Measurements from ENCODE around the gene ADCY5. TPM values are rescaled to one million over a fixed set of nuclear protein-coding genes. Genes with fewer than 3 reads are reported as not detected.

Gene ADCY5
- total RNA-seq, 1 experiment from 2014 or later: 1.4 TPM

DNA sequence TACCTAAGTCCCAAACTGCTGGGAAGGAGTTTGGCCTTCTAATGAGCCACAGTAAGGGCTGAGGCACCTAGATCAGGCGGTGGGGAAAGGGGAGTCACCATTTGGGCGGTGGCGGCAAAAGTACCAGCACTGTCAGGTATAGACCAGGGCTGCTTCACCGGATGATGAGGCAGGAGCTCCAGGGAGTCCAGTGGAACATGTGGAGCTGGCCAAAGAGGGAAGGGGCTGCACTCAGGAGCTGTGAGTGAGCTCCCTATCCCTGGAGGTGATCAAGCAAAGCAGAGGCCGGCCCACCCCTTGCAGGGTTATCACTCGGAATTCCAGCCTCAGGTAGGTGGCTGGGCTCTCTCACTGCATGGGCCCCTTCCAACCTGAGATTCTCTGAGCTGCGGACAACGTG is 138.7 kb downstream of the ADCY5 start:
- intact Hi-C loops (cut with micrococcal nuclease; ENCODE audit: unreplicated experiment): no loop called here
- Histone ChIP-seq H3K36me3 (ENCODE audit: control insufficient read depth, insufficient read depth, low read length) (no peaks in the 10 kb centered on the region), H3K4me3 (ENCODE audit: low read depth in 2 of 2, low read length in 2 of 2) (no peak overlapping the region), H3K4me1 (ENCODE audit: control insufficient read depth, insufficient read depth, low read length) (no peaks in the 10 kb centered on the region), H3K27me3 (ENCODE audit: control insufficient read depth, insufficient read depth, low read length) (peaks cover 13% of the 10 kb centered on the region), H3K9me3 (ENCODE audit: control insufficient read depth, insufficient read depth, low read depth, low read length) (no peaks in the 10 kb centered on the region), H3K27ac (ENCODE audit: low read length) (no peak overlapping the region)
- CTCF ChIA-PET: no interaction called here
- BruUV-seq (replicated peaks): no TSS peak
- DNase-seq (ENCODE audit: low read depth, low spot score): no peak
- POLR2A ChIA-PET: no interaction called here
- in situ Hi-C loops (cut with HindIII; ENCODE audit: low pct_unique_long_range_greater_than_20kb, low sequenced_read_pairs): no loop called here
- ATAC-seq: no peak
- TF ChIP-seq POLR2AphosphoS5 (IDR thresholded peaks at IDR 0.05; ENCODE audit: low read depth, low read length) (no peak), TCF7L2 (IDR thresholded peaks at IDR 0.05; ENCODE audit: low read depth, low read length) (no peak), SIN3A (IDR thresholded peaks at IDR 0.05; ENCODE audit: borderline replicate concordance, insufficient read depth, low read depth, low read length) (no peak)
- TF ChIP-seq, protein P1, sequence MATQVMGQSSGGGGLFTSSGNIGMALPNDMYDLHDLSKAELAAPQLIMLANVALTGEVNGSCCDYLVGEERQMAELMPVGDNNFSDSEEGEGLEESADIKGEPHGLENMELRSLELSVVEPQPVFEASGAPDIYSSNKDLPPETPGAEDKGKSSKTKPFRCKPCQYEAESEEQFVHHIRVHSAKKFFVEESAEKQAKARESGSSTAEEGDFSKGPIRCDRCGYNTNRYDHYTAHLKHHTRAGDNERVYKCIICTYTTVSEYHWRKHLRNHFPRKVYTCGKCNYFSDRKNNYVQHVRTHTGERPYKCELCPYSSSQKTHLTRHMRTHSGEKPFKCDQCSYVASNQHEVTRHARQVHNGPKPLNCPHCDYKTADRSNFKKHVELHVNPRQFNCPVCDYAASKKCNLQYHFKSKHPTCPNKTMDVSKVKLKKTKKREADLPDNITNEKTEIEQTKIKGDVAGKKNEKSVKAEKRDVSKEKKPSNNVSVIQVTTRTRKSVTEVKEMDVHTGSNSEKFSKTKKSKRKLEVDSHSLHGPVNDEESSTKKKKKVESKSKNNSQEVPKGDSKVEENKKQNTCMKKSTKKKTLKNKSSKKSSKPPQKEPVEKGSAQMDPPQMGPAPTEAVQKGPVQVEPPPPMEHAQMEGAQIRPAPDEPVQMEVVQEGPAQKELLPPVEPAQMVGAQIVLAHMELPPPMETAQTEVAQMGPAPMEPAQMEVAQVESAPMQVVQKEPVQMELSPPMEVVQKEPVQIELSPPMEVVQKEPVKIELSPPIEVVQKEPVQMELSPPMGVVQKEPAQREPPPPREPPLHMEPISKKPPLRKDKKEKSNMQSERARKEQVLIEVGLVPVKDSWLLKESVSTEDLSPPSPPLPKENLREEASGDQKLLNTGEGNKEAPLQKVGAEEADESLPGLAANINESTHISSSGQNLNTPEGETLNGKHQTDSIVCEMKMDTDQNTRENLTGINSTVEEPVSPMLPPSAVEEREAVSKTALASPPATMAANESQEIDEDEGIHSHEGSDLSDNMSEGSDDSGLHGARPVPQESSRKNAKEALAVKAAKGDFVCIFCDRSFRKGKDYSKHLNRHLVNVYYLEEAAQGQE (IDR thresholded peaks at IDR 0.05; ENCODE audit: insufficient read depth in 1 of 2, low read depth in 2 of 2, low read length in 1 of 2): no peak
- TF ChIP-seq, protein P2, sequence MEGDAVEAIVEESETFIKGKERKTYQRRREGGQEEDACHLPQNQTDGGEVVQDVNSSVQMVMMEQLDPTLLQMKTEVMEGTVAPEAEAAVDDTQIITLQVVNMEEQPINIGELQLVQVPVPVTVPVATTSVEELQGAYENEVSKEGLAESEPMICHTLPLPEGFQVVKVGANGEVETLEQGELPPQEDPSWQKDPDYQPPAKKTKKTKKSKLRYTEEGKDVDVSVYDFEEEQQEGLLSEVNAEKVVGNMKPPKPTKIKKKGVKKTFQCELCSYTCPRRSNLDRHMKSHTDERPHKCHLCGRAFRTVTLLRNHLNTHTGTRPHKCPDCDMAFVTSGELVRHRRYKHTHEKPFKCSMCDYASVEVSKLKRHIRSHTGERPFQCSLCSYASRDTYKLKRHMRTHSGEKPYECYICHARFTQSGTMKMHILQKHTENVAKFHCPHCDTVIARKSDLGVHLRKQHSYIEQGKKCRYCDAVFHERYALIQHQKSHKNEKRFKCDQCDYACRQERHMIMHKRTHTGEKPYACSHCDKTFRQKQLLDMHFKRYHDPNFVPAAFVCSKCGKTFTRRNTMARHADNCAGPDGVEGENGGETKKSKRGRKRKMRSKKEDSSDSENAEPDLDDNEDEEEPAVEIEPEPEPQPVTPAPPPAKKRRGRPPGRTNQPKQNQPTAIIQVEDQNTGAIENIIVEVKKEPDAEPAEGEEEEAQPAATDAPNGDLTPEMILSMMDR (IDR thresholded peaks at IDR 0.05): no peak

DNA sequence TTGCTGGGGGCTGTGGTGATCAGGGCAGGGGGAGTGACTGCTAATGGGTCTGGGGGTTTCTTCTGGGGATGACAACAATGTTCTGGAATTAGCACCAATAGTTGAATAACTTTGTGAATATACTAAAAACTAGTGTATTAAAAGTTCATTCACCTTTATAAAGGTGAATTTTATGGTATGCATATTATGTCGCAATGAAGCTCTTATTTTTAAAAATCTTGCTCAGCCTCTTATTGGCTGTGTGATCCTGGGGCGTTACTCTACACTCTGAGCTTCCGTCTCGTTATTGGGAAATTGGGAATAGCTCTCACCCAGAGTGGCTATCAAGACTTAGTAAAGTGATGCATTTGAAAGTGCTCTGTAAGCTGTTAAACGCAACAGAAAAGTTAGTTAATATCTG is 141.8 kb downstream of the ADCY5 start:
- peaks cover 3% of the 10 kb centered on the region; the same call in 1 of the 2 replicates for H3K27me3 ChIP-seq (ENCODE audit: control insufficient read depth, insufficient read depth, low read length)
- BruUV-seq (replicated peaks): no TSS peak
- ATAC-seq: no peak
- ChIA-PET CTCF (interaction anchor here (0.5 to 0.8 kb wide), 4 partner anchors 8 to 109 kb away, joined by 3 to 15 read pairs (median 6); no protein-coding TSS in a partner anchor), POLR2A (no interaction called here)
- no peak for TF ChIP-seq POLR2AphosphoS5 (IDR thresholded peaks at IDR 0.05; ENCODE audit: low read depth, low read length)
- no peak for TF ChIP-seq TCF7L2 (IDR thresholded peaks at IDR 0.05; ENCODE audit: low read depth, low read length)
- no peak for TF ChIP-seq SIN3A (IDR thresholded peaks at IDR 0.05; ENCODE audit: borderline replicate concordance, insufficient read depth, low read depth, low read length)
- TF ChIP-seq, protein P2 (IDR thresholded peaks at IDR 0.05): no peak
- TF ChIP-seq, protein P1 (IDR thresholded peaks at IDR 0.05; ENCODE audit: insufficient read depth in 1 of 2, low read depth in 2 of 2, low read length in 1 of 2): no peak
- no peak for DNase-seq (ENCODE audit: low read depth, low spot score)
- no peak overlapping the region for H3K4me3 ChIP-seq (ENCODE audit: low read depth in 2 of 2, low read length in 2 of 2)
- H3K27ac ChIP-seq (ENCODE audit: low read length): no peak overlapping the region
- in situ Hi-C loops (cut with HindIII; ENCODE audit: low pct_unique_long_range_greater_than_20kb, low sequenced_read_pairs) (no loop called here), intact Hi-C loops (cut with micrococcal nuclease; ENCODE audit: unreplicated experiment) (no loop called here)
- H3K4me1 ChIP-seq (ENCODE audit: control insufficient read depth, insufficient read depth, low read length): no peaks in the 10 kb centered on the region
- H3K36me3 ChIP-seq (ENCODE audit: control insufficient read depth, insufficient read depth, low read length): no peaks in the 10 kb centered on the region
- no peaks in the 10 kb centered on the region for H3K9me3 ChIP-seq (ENCODE audit: control insufficient read depth, insufficient read depth, low read depth, low read length)

Data from Panc1 (cell line).